T-helper 2 cell treated with Interferon-gamma antibody and Interleukin-4, amounts not matched to agents 5 μg/mL and 100 μg/mL, for 36 hours (primary cell): ENCODE results near the gene KIF6.

Experiments used
- DNase-seq: peaks from one replicate; pipeline ENCODE4 v3.0.0; 2021; ENCODE audit warnings: low spot score
- H3K27ac Mint-ChIP-seq: one replicate; pipeline ENCODE4 v1.8.0; 2021; ENCODE audit warnings: mild to moderate bottlenecking, mixed read lengths
- H3K27me3 Mint-ChIP-seq: one replicate; pipeline ENCODE4 v1.8.0; 2021; ENCODE audit warnings: low read depth, mixed read lengths
- H3K36me3 Mint-ChIP-seq: one replicate; pipeline ENCODE4 v1.8.0; 2021; ENCODE audit warnings: low read depth, mixed read lengths
- H3K4me1 Mint-ChIP-seq: one replicate; pipeline ENCODE4 v1.8.0; 2021; ENCODE audit warnings: low read depth, mixed read lengths
- H3K4me3 Mint-ChIP-seq: one replicate; pipeline ENCODE4 v1.8.0; 2022; ENCODE audit warnings: mild to moderate bottlenecking, moderate library complexity, mixed read lengths
- H3K9me3 Mint-ChIP-seq: one replicate; pipeline ENCODE4 v1.8.0; 2021; ENCODE audit warnings: mixed read lengths

KIF6 gene

GRCh38 chr6:39453956-39454524 lies 271.2 kb downstream of the KIF6 start:
- no peaks in the 10 kb centered on the region for H3K4me1 Mint-ChIP-seq
- no peak overlapping the region for H3K4me3 Mint-ChIP-seq
- no peak overlapping the region for H3K27ac Mint-ChIP-seq
- peaks cover 6% of the 10 kb centered on the region for H3K9me3 Mint-ChIP-seq
- no peaks in the 10 kb centered on the region for H3K36me3 Mint-ChIP-seq
- H3K27me3 Mint-ChIP-seq, result peaks cover 2% of the 10 kb centered on the region
- DNase-seq, result no peak

DNA sequence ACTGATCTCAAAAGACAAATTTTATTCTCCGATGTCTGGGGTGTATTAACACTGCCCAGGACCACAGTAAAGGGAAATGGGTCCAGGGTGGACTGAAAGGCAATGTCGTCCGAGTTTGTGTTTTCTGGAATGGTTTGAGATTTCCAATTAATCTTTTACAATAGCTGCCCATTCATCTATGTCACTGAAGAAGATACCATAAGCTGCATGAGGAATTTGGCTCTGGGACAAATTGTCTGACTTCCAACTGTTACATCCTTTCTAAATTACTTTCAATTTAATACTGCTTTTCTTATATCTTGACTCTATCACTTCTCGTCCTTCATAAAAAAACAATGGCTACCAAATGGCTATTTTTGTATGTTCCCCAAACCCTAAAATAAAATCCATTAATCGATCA lies 272.0 kb downstream of the KIF6 start:
- peaks cover 6% of the 10 kb centered on the region for H3K9me3 Mint-ChIP-seq
- no peak overlapping the region for H3K27ac Mint-ChIP-seq
- H3K36me3 Mint-ChIP-seq, result no peaks in the 10 kb centered on the region
- DNase-seq, result no peak
- no peaks in the 10 kb centered on the region for H3K4me1 Mint-ChIP-seq
- H3K27me3 Mint-ChIP-seq, result peaks cover 2% of the 10 kb centered on the region
- H3K4me3 Mint-ChIP-seq, result no peak overlapping the region

GRCh38 chr6:39452306-39453145 lies 272.7 kb downstream of the KIF6 start:
- Mint-ChIP-seq H3K27me3 (peaks cover 2% of the 10 kb centered on the region), H3K27ac (no peak overlapping the region), H3K36me3 (no peaks in the 10 kb centered on the region), H3K4me1 (no peaks in the 10 kb centered on the region), H3K9me3 (peaks cover 6% of the 10 kb centered on the region), H3K4me3 (no peak overlapping the region)
- DNase-seq, result no peak

DNA sequence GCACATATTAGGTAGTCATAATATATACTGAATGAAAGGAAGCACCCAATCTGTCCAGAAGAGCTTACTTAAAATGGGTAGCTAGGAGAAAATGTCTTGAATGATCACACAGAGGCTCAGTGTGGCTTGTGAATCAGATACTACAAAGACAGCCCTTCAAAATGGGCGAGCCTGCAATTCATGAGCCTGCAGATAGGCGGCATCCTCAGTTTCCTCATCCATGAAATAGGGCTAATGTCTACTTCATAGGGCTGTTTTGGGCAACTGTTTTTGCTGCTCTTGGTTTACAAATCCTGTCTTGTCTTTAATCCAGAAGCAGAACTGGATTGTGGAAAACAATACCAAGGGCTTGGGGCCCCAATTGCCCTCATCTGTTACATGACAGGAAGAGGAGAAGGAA lies 273.4 kb downstream of the KIF6 start:
- Mint-ChIP-seq H3K4me1 (no peaks in the 10 kb centered on the region), H3K27ac (no peak overlapping the region), H3K36me3 (no peaks in the 10 kb centered on the region), H3K9me3 (peaks cover 6% of the 10 kb centered on the region), H3K27me3 (peaks cover 2% of the 10 kb centered on the region), H3K4me3 (no peak overlapping the region)
- DNase-seq, result no peak

- Mint-ChIP-seq H3K36me3 (no peaks in the 10 kb centered on the region), H3K27ac (no peak overlapping the region), H3K4me1 (no peaks in the 10 kb centered on the region), H3K4me3 (no peak overlapping the region), H3K27me3 (peaks cover 2% of the 10 kb centered on the region), H3K9me3 (peaks cover 2% of the 10 kb centered on the region)
- DNase-seq, result no peak
Measured at GRCh38 chr6:39449022-39449421, 276.2 kb downstream of the KIF6 start.

- no peak for DNase-seq
- Mint-ChIP-seq H3K4me3 (no peak overlapping the region), H3K9me3 (no peaks in the 10 kb centered on the region), H3K27me3 (peaks cover 2% of the 10 kb centered on the region), H3K4me1 (no peaks in the 10 kb centered on the region), H3K27ac (no peak overlapping the region), H3K36me3 (no peaks in the 10 kb centered on the region)
Measured at GRCh38 chr6:39446909-39447308, 278.3 kb downstream of the KIF6 start.

DNA sequence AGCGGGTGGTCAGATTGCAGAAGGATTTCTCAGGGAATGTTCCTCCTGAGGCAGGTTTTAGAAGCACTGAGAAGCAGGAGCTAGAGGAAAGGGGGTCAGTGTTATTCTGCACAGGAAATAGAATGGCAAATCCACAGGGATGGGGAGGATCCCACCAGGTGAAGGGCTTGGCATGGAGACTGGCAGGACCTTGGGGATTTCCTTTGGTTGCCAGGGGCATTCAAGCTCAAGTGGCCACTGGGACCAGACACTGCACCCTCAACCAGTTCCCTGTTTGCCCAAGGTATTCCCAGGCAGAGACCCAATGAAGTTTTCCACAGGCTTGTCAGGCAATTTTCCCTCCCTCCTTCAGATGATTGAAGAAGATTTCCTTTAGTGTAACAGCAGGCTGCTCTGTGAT lies 279.5 kb downstream of the KIF6 start:
- no peaks in the 10 kb centered on the region for H3K27me3 Mint-ChIP-seq
- no peaks in the 10 kb centered on the region for H3K4me1 Mint-ChIP-seq
- no peak for DNase-seq
- H3K4me3 Mint-ChIP-seq, result no peak overlapping the region
- H3K27ac Mint-ChIP-seq, result no peak overlapping the region
- no peaks in the 10 kb centered on the region for H3K36me3 Mint-ChIP-seq
- H3K9me3 Mint-ChIP-seq, result no peaks in the 10 kb centered on the region

GRCh38 chr6:39444479-39445019 lies 280.7 kb downstream of the KIF6 start:
- H3K4me3 Mint-ChIP-seq, result no peak overlapping the region
- DNase-seq, result no peak
- no peaks in the 10 kb centered on the region for H3K27me3 Mint-ChIP-seq
- no peaks in the 10 kb centered on the region for H3K36me3 Mint-ChIP-seq
- H3K4me1 Mint-ChIP-seq, result no peaks in the 10 kb centered on the region
- no peak overlapping the region for H3K27ac Mint-ChIP-seq
- no peaks in the 10 kb centered on the region for H3K9me3 Mint-ChIP-seq

- H3K9me3 Mint-ChIP-seq, result no peaks in the 10 kb centered on the region
Measured at GRCh38 chr6:39441986-39442385, 283.2 kb downstream of the KIF6 start.

GRCh38 chr6:39441301-39441700 lies 283.9 kb downstream of the KIF6 start:
- no peaks in the 10 kb centered on the region for H3K36me3 Mint-ChIP-seq
- H3K4me3 Mint-ChIP-seq, result no peak overlapping the region
- peaks cover 6% of the 10 kb centered on the region for H3K9me3 Mint-ChIP-seq

More at GRCh38 chr6:39441986-39442385, 283.2 kb downstream of the KIF6 start:
- H3K4me1 Mint-ChIP-seq, result no peaks in the 10 kb centered on the region
- H3K27me3 Mint-ChIP-seq, result no peaks in the 10 kb centered on the region
- no peak for DNase-seq
- H3K27ac Mint-ChIP-seq, result no peak overlapping the region
- no peaks in the 10 kb centered on the region for H3K36me3 Mint-ChIP-seq
- no peak overlapping the region for H3K4me3 Mint-ChIP-seq

GRCh38 chr6:39440039-39440426 lies 285.2 kb downstream of the KIF6 start:
- H3K36me3 Mint-ChIP-seq, result no peaks in the 10 kb centered on the region
- H3K9me3 Mint-ChIP-seq, result peaks cover 8% of the 10 kb centered on the region
- H3K4me3 Mint-ChIP-seq, result no peak overlapping the region
- H3K27me3 Mint-ChIP-seq, result no peaks in the 10 kb centered on the region
- no peak for DNase-seq
- H3K27ac Mint-ChIP-seq, result no peak overlapping the region
- no peaks in the 10 kb centered on the region for H3K4me1 Mint-ChIP-seq

More at GRCh38 chr6:39441301-39441700, 283.9 kb downstream of the KIF6 start:
- H3K27ac Mint-ChIP-seq, result no peak overlapping the region
- no peak for DNase-seq
- no peaks in the 10 kb centered on the region for H3K4me1 Mint-ChIP-seq
- H3K27me3 Mint-ChIP-seq, result no peaks in the 10 kb centered on the region

DNA sequence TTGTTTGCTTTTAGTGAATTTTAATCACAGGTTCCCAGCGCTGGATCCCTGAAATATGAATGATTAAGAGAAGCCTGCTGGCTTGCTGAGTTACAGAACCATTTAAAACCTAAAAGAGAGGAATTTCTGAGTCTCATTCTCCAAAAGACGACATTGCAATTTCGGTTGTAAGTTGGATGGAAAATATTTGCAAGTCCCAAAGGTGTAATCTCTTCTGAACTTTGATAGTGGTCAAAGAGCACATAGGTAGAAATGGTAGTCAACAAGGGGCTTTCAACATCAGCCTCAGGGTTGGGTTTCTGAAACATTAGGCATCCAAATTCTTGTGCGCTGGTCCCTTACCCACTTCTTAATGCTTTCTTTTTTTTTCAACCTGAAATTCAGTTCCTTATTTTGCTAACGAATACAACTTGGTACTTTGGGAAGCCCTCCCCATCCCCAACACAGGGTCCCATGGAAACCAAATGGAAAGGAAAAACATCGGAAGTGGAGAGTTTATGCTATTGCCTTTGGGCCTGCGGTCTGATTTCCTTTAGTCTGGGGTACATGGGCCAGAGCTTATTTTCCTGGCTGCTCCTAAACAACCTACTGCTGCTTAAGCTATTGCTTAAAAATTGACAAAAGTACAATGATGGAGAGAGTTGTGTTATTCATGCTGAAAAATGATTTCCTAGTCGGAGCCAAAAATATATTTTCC lies 285.7 kb downstream of the KIF6 start:
- Mint-ChIP-seq H3K36me3 (no peaks in the 10 kb centered on the region), H3K27me3 (no peaks in the 10 kb centered on the region), H3K27ac (no peak overlapping the region), H3K4me3 (no peak overlapping the region), H3K4me1 (no peaks in the 10 kb centered on the region), H3K9me3 (peaks cover 8% of the 10 kb centered on the region)
- no peak for DNase-seq

- no peak for DNase-seq
- peaks cover 8% of the 10 kb centered on the region for H3K9me3 Mint-ChIP-seq
- no peak overlapping the region for H3K27ac Mint-ChIP-seq
- no peaks in the 10 kb centered on the region for H3K4me1 Mint-ChIP-seq
- H3K27me3 Mint-ChIP-seq, result peaks cover 3% of the 10 kb centered on the region
- H3K36me3 Mint-ChIP-seq, result no peaks in the 10 kb centered on the region
- no peak overlapping the region for H3K4me3 Mint-ChIP-seq
Measured at GRCh38 chr6:39433630-39434029, 291.6 kb downstream of the KIF6 start.
